NCI-H526 treated with DMSO at 0.1 percent for 48 hours (cell line): Measurements from ENCODE around the gene UBE2D2.

Experiments
- DNase-seq: peaks from one replicate; lab custom pipeline; 2025; lab: John Stamatoyannopoulos, UW

The UBE2D2 gene

GRCh38 chr5:139660923-139661814 lies 100.0 kb downstream of the UBE2D2 start:
- DNase-seq, result no peak

- no peak for DNase-seq
Observed at GRCh38 chr5:139662617-139663016, 101.5 kb downstream of the UBE2D2 start.

- DNase-seq, result no peak
Observed at GRCh38 chr5:139663207-139664085, 102.3 kb downstream of the UBE2D2 start.

- DNase-seq, result no peak
Observed at GRCh38 chr5:139664086-139664693, 103.1 kb downstream of the UBE2D2 start.

GRCh38 chr5:139664727-139665351 lies 103.7 kb downstream of the UBE2D2 start:
- no peak for DNase-seq

GRCh38 chr5:139665626-139666025 lies 104.5 kb downstream of the UBE2D2 start:
- DNase-seq, result no peak

- no peak for DNase-seq
Observed at GRCh38 chr5:139666551-139666950, 105.4 kb downstream of the UBE2D2 start.

- DNase-seq, result no peak
Observed at GRCh38 chr5:139667001-139667729, 106.0 kb downstream of the UBE2D2 start.

- DNase-seq, result no peak
Observed at GRCh38 chr5:139667730-139668063, 106.6 kb downstream of the UBE2D2 start.

- no peak for DNase-seq
Observed at GRCh38 chr5:139668064-139668880, 107.1 kb downstream of the UBE2D2 start.

GRCh38 chr5:139668924-139669661 lies 108.0 kb downstream of the UBE2D2 start:
- peak; percentile 68 for DNase-seq

- DNase-seq, result no peak
Observed at GRCh38 chr5:139669662-139670368, 108.7 kb downstream of the UBE2D2 start.

GRCh38 chr5:139670369-139671095 lies 109.4 kb downstream of the UBE2D2 start:
- DNase-seq, result peak; percentile 68

GRCh38 chr5:139671096-139671841 lies 110.1 kb downstream of the UBE2D2 start:
- DNase-seq, result no peak

- DNase-seq, result no peak
Observed at GRCh38 chr5:139675213-139675612, 114.1 kb downstream of the UBE2D2 start.

GRCh38 chr5:139675825-139676224 lies 114.7 kb downstream of the UBE2D2 start:
- DNase-seq, result no peak

GRCh38 chr5:139676406-139676805 lies 115.3 kb downstream of the UBE2D2 start:
- DNase-seq, result no peak
